ENCODE data around the gene NT5DC1.

The NT5DC1 gene

GRCh38 chr6:116247285-116247684 lies 146.6 kb downstream of the NT5DC1 start:
- TF ChIP-seq CTCF (conservative IDR thresholded peaks at IDR 0.05; ENCODE audit: low read length), result no peak
- H3K4me3 ChIP-seq (ENCODE audit: low read length), result no peak overlapping the region
- no peak for DNase-seq (ENCODE audit: low read depth)

GRCh38 chr6:116248577-116248976 lies 147.9 kb downstream of the NT5DC1 start:
- H3K4me3 ChIP-seq (ENCODE audit: low read length), result no peak overlapping the region
- TF ChIP-seq CTCF (conservative IDR thresholded peaks at IDR 0.05; ENCODE audit: low read length), result no peak
- no peak for DNase-seq (ENCODE audit: low read depth)

GRCh38 chr6:116251568-116252384 lies 151.1 kb downstream of the NT5DC1 start:
- peak overlapping the region; percentile 96 for H3K4me3 ChIP-seq (ENCODE audit: low read length)
- DNase-seq (ENCODE audit: low read depth), result peak; percentile 95
- no peak for TF ChIP-seq CTCF (conservative IDR thresholded peaks at IDR 0.05; ENCODE audit: low read length)

GRCh38 chr6:116253188-116253504 lies 152.5 kb downstream of the NT5DC1 start:
- H3K4me3 ChIP-seq (ENCODE audit: low read length), result peak overlapping the region; percentile 96
- DNase-seq (ENCODE audit: low read depth), result no peak
- no peak for TF ChIP-seq CTCF (conservative IDR thresholded peaks at IDR 0.05; ENCODE audit: low read length)

GRCh38 chr6:116253505-116254296 lies 153.0 kb downstream of the NT5DC1 start, which contains the start of gene TSPYL4:
TSS of gene TSPYL4 (minus strand) at chr6:116254075. CDS start at chr6:116254008, 67 bp downstream.
- peak; percentile 96 for DNase-seq (ENCODE audit: low read depth)
- no peak for TF ChIP-seq CTCF (conservative IDR thresholded peaks at IDR 0.05; ENCODE audit: low read length)
- H3K4me3 ChIP-seq (ENCODE audit: low read length), result peak within 1 kb of the TSS; percentile 96

GRCh38 chr6:116254297-116255056 lies 153.8 kb downstream of the NT5DC1 start:
- DNase-seq (ENCODE audit: low read depth), result no peak

More at GRCh38 chr6:116254297-116255056, 153.8 kb downstream of the NT5DC1 start:
- peak overlapping the region; percentile 96 for H3K4me3 ChIP-seq (ENCODE audit: low read length)
- no peak for TF ChIP-seq CTCF (conservative IDR thresholded peaks at IDR 0.05; ENCODE audit: low read length)

Data from AG10803 (cell line).